OCI-LY1 (cell line): ENCODE data around the gene ZNF43.
A peak's percentile ranks its signal among the peaks of the same experiment; 100 is the strongest.
"Not testable (repeated sequence)": the region's sequence is repeated elsewhere in the genome, so short reads cannot be mapped to it uniquely, and the experiment has no call there.

Source experiments
- H2AFZ ChIP-seq: fragments of 200-600 bp; sonication (generic), shearing (Covaris generic); 2 replicates; pipeline ENCODE4 v1.6.0; 2014; ENCODE audit warnings: antibody characterized with exemption, mild to moderate bottlenecking, low read length
- H3F3A ChIP-seq: fragments of 200-600 bp; sonication (generic), shearing (Covaris generic); 2 replicates; pipeline ENCODE4 v1.6.0; 2014; ENCODE audit warnings: mild to moderate bottlenecking, antibody characterized with exemption, low read length, moderate library complexity; ENCODE audit not compliant: insufficient read depth
- H3K27ac ChIP-seq: fragments of 200-600 bp; sonication (generic); 2 replicates; pipeline ENCODE4 v1.5.1; 2014; ENCODE audit warnings: low read length, mixed run types, mild to moderate bottlenecking, low read depth; ENCODE audit not compliant: poor library complexity, severe bottlenecking
- H3K27me3 ChIP-seq: fragments of 200-600 bp; sonication (generic); 2 replicates; pipeline ENCODE4 v1.6.0; 2014; ENCODE audit warnings: antibody characterized with exemption, mild to moderate bottlenecking, low read length, moderate library complexity; ENCODE audit not compliant: insufficient read depth
- H3K36me3 ChIP-seq: fragments of 200-600 bp; sonication (generic); 2 replicates; pipeline ENCODE4 v1.6.1; 2014; ENCODE audit warnings: mild to moderate bottlenecking, antibody characterized with exemption, low read length, moderate library complexity, mixed read lengths; ENCODE audit not compliant: insufficient read depth
- H3K4me1 ChIP-seq: fragments of 200-600 bp; sonication (generic); 2 replicates; pipeline ENCODE4 v1.5.1; 2014; ENCODE audit warnings: mild to moderate bottlenecking, low read length, moderate library complexity; ENCODE audit not compliant: insufficient read depth, severe bottlenecking
- H3K4me2 ChIP-seq: fragments of 200-600 bp; sonication (generic), shearing (Covaris generic); 2 replicates; pipeline ENCODE4 v1.6.1; 2014; ENCODE audit warnings: low read length
- H3K4me3 ChIP-seq: fragments of 200-600 bp; sonication (generic); 2 replicates; pipeline ENCODE4 v1.5.1; 2014; ENCODE audit warnings: low read length, low read depth, mild to moderate bottlenecking, mixed read lengths; ENCODE audit not compliant: poor library complexity, severe bottlenecking
- H3K79me2 ChIP-seq: fragments of 200-600 bp; shearing (Covaris generic); 2 replicates; pipeline ENCODE4 v1.6.1; 2016; ENCODE audit warnings: mixed run types, low read length, mixed read lengths; ENCODE audit not compliant: insufficient read depth
- H3K9ac ChIP-seq: fragments of 200-600 bp; sonication (generic), shearing (Covaris generic); 2 replicates; pipeline ENCODE4 v1.6.1; 2014; ENCODE audit warnings: mild to moderate bottlenecking, low read length, mixed read lengths
- H3K9me2 ChIP-seq: fragments of 200-600 bp; sonication (generic), shearing (Covaris generic); 2 replicates; pipeline ENCODE4 v1.6.1; 2014; ENCODE audit warnings: low read depth, mild to moderate bottlenecking, low read length, mixed read lengths
- H3K9me3 ChIP-seq: fragments of 200-600 bp; shearing (Covaris generic); 2 replicates; pipeline ENCODE4 v1.6.1; 2014; ENCODE audit warnings: low read length, mixed read lengths
- H4K20me1 ChIP-seq: fragments of 200-600 bp; sonication (generic), shearing (Covaris generic); 2 replicates; pipeline ENCODE4 v1.6.0; 2016; ENCODE audit warnings: mild to moderate bottlenecking, low read length; ENCODE audit not compliant: insufficient read depth
- CTCF ChIP-seq: fragments of 200-600 bp; sonication (generic), shearing (Covaris generic); IDR thresholded peaks from 2 replicates; pipeline ENCODE4 v1.5.1; 2017; ENCODE audit warnings: mild to moderate bottlenecking, antibody characterized with exemption, low read length, moderate library complexity, mixed read lengths
- EZH2 ChIP-seq: fragments of 200-600 bp; sonication (generic), shearing (Covaris generic); IDR thresholded peaks from 2 replicates; pipeline ENCODE4 v1.8.0; 2017; ENCODE audit warnings: borderline replicate concordance, mixed run types, mild to moderate bottlenecking, antibody characterized with exemption, low read length, moderate library complexity, mixed read lengths

ZNF43 gene

GRCh38 chr19:21835810-21836444 lies at the start of gene ZNF43:
Gene ZNF43, minus strand, starts transcription at chr19:21836182. Its CDS starts 144 bp downstream, at chr19:21836038.
- Histone ChIP-seq H3K79me2 (peaks cover 12% of the 10 kb centered on the region), H3K36me3 (peaks cover 50% of the 10 kb centered on the region), H3K27ac (peak within 1 kb of the TSS; percentile 87), H3K4me2 (peak within 1 kb of the TSS; percentile 79), H3K9me3 (peaks cover 20% of the 10 kb centered on the region), H3K27me3 (no peaks in the 10 kb centered on the region), H3K9ac (peak within 1 kb of the TSS; percentile 87), H2AFZ (peak within 1 kb of the TSS; percentile 81), H4K20me1 (no peaks in the 10 kb centered on the region), H3K4me1 (peaks cover 9% of the 10 kb centered on the region), H3K9me2 (no peaks in the 10 kb centered on the region), H3K4me3 (peak within 1 kb of the TSS; percentile 94), H3F3A (0 out of 2 replicates have a peak, but pooled peaks cover 3% of the 10 kb centered on the region)
- no peak for TF ChIP-seq EZH2
- no peak for TF ChIP-seq CTCF

DNA sequence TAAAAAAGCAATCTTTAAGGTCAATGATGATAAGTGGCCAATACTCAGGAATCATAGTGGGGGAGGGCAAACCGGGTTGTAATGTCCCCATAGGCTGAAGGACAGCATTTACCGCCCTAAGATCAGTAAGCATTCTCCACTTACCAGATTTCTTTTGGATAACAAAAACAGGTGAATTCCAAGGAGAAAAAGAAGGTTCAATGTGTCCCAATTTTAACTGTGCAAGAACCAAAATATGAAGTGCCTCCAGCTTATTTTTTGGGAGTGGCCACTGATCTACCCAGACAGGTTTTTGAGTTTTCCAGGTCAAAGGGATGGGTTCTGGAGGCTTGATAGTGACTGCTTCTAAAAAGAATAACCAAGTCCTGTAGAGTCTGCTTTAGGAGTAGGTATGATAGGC lies 49.5 kb upstream of the ZNF43 start:
- not testable (repeated sequence) for H2AFZ ChIP-seq, H3K4me2 ChIP-seq, H4K20me1 ChIP-seq, H3K4me1 ChIP-seq, H3K36me3 ChIP-seq, H3F3A ChIP-seq, H3K27ac ChIP-seq, H3K9me2 ChIP-seq, H3K4me3 ChIP-seq, H3K79me2 ChIP-seq, H3K9ac ChIP-seq, H3K27me3 ChIP-seq, H3K9me3 ChIP-seq

GRCh38 chr19:21884786-21885185 lies 48.8 kb upstream of the ZNF43 start:
- H3K9me3 ChIP-seq, H3K27me3 ChIP-seq: not testable (repeated sequence)

DNA sequence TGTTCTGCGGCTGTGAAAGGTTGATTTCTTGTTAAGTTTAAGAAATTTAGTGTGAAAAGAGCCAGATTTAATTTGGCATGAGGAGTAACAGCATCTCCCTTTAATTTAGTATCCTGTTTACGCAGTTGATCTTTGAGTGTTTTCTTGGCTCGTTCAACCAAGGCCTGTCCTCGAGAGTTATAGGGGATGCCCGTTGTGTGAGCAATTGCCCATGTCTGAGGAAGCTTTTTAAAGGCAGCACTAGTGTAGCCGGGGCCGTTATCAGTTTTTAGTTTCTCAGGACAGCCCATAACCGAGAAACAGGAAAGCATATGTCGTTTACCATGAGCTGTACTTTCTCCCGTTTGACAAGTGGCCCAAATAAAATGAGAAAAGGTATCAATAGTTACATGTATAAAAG lies 47.5 kb upstream of the ZNF43 start:
- Histone ChIP-seq H3K9me3 (no peaks in the 10 kb centered on the region), H3K9ac (no peak overlapping the region), H4K20me1 (no peaks in the 10 kb centered on the region), H3K79me2 (no peaks in the 10 kb centered on the region), H3K9me2 (no peaks in the 10 kb centered on the region), H3F3A (no peaks in the 10 kb centered on the region), H3K4me2 (no peak overlapping the region), H2AFZ (no peak overlapping the region), H3K36me3 (no peaks in the 10 kb centered on the region), H3K27ac (no peak overlapping the region), H3K4me1 (no peaks in the 10 kb centered on the region), H3K4me3 (no peak overlapping the region), H3K27me3 (no peaks in the 10 kb centered on the region)
- TF ChIP-seq EZH2, result no peak
- no peak for TF ChIP-seq CTCF

More at GRCh38 chr19:21884786-21885185, 48.8 kb upstream of the ZNF43 start:
- not testable (repeated sequence) for H3K4me2 ChIP-seq, H3K4me3 ChIP-seq, H4K20me1 ChIP-seq, H3F3A ChIP-seq, H3K27ac ChIP-seq, H3K9me2 ChIP-seq, H3K36me3 ChIP-seq, H3K9ac ChIP-seq, H2AFZ ChIP-seq, H3K79me2 ChIP-seq, H3K4me1 ChIP-seq

DNA sequence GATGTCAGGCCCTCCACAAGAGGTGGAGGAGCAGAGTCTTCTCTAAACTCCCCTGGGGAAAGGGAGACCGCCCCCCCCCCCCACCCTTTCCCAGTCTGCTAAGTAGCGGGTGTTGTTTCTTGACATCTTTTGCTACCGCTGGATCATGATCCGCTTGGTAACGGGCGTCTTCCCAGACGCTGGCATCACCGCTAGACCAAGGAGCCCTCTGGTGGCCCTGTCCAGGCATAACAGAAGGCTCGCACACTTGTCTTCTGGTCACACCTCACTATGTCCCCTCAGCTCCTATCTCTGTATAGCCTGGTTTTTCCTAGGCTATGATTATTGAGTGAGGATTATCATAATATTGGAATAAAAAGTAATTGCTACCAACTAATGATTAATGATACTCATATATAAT lies 44.8 kb upstream of the ZNF43 start:
- not testable (repeated sequence) for H3K36me3 ChIP-seq, H3K9me2 ChIP-seq, H3K9ac ChIP-seq, H3K9me3 ChIP-seq, H4K20me1 ChIP-seq, H3K27ac ChIP-seq, H3K4me3 ChIP-seq, H3K27me3 ChIP-seq, H2AFZ ChIP-seq, H3K4me1 ChIP-seq, H3K4me2 ChIP-seq, H3K79me2 ChIP-seq, H3F3A ChIP-seq
